IPS DF 19.7 (cell line): ENCODE data around the gene TCF23.

Source experiments
- DNase-seq: peaks from one replicate; pipeline ENCODE4 v3.0.0-alpha.2; 2013; ENCODE audit warnings: low read depth, low spot score

TCF23 gene

GRCh38 chr2:27128668-27129571, 19.9 kb upstream of the TCF23 start:
- DNase-seq = no peak

- DNase-seq = no peak
These were observed 18.4 kb upstream of the TCF23 start for GRCh38 chr2:27130396-27130795.

- DNase-seq = no peak
These were observed 17.4 kb upstream of the TCF23 start for GRCh38 chr2:27131429-27131828.

GRCh38 chr2:27133195-27133875, 15.5 kb upstream of the TCF23 start:
- no peak for DNase-seq

- peak; percentile 71 for DNase-seq
These were observed 14.7 kb upstream of the TCF23 start, which contains the start of gene PREB for GRCh38 chr2:27133905-27134780. Gene PREB (minus strand): TSS chr2:27134636. CDS start chr2:27134421, 215 bp downstream.

GRCh38 chr2:27134781-27135477, 13.9 kb upstream of the TCF23 start:
- no peak for DNase-seq

- DNase-seq = no peak
These were observed 13.3 kb upstream of the TCF23 start for GRCh38 chr2:27135478-27135955.

GRCh38 chr2:27136751-27137150, 12.1 kb upstream of the TCF23 start:
- DNase-seq = no peak

- no peak for DNase-seq
These were observed 11.4 kb upstream of the TCF23 start for GRCh38 chr2:27137322-27137935.

GRCh38 chr2:27138111-27138510, 10.7 kb upstream of the TCF23 start:
- no peak for DNase-seq

GRCh38 chr2:27139310-27139709, 9.5 kb upstream of the TCF23 start, which contains the start of gene PRR30:
Gene PRR30 (minus strand): TSS chr2:27139410. CDS start chr2:27138329, 1,081 bp downstream.
- DNase-seq = no peak

GRCh38 chr2:27143285-27143684, 5.5 kb upstream of the TCF23 start:
- no peak for DNase-seq

GRCh38 chr2:27145682-27146081, 3.1 kb upstream of the TCF23 start:
- DNase-seq = no peak

- DNase-seq = no peak
These were observed 869 bp upstream of the TCF23 start for GRCh38 chr2:27147935-27148334.

GRCh38 chr2:27149570-27150405, 984 bp downstream of the TCF23 start:
- DNase-seq = no peak

GRCh38 chr2:27150639-27151230, 1.9 kb downstream of the TCF23 start:
- DNase-seq = no peak

- DNase-seq = no peak
These were observed 3.4 kb downstream of the TCF23 start for GRCh38 chr2:27152102-27152795.

- DNase-seq = no peak
These were observed 4.1 kb downstream of the TCF23 start for GRCh38 chr2:27152796-27153464.
